ENCODE data around the gene PAPPA2. TPM values are rescaled to one million over a fixed set of nuclear protein-coding genes. Genes with fewer than 3 reads are reported as not detected.
"Not testable (repeated sequence)": the region's sequence is repeated elsewhere in the genome, so short reads cannot be mapped to it uniquely, and the experiment has no call there.

PAPPA2 gene
- total RNA-seq, 2 experiments from 2014 or later, result 0.27 to 0.28 TPM

DNA sequence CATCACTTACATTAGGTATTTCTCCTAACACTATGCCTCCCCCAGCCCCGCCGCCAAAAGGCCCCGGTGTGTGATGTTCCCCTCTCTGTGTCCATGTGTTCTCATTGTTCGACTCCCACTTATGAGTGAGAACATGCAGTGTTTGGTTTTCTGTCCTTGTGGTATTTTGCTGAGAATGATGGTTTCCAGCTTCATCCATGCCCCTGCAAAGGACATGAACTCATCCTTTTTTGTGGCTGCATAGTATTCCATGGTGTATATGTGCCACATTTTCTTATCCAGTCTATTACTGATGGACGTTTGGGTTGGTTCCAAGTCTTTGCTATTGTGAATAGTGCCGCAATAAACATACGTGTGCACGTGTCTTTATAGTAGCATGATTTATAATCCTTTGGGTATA, 293.8 kb downstream of the PAPPA2 start:
- H3K4me1 Mint-ChIP-seq; POLR2A ChIA-PET; H3K4me3 Mint-ChIP-seq; DNase-seq; intact Hi-C loops (cut with DNase I, micrococcal nuclease); H3K9me3 Mint-ChIP-seq (ENCODE audit: low read depth); CTCF ChIA-PET; ATAC-seq; H3K27ac Mint-ChIP-seq; H3K36me3 Mint-ChIP-seq (ENCODE audit: low read depth); H3K27me3 Mint-ChIP-seq: not testable (repeated sequence)

DNA sequence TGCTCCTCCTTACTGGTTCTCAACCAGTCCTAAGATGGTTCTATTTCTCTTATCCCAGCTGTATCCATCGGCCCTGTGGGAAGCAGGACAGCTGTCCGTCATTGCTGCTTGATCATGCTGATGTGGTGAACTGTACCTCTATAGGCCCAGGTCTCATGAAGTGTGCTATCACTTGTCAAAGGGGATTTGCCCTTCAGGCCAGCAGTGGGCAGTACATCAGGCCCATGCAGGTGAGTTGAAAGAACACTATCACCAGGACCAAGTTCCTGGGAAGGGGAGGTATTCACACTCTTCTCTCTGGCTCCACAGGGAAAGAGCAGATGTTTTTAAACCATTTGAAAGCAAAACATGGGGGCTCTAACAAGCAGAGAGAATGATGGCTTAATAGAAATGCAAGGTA, 302.6 kb downstream of the PAPPA2 start:
- no peaks in the 10 kb centered on the region for H3K36me3 Mint-ChIP-seq (ENCODE audit: low read depth)
- H3K4me3 Mint-ChIP-seq, result no peak overlapping the region
- H3K4me1 Mint-ChIP-seq, result no peaks in the 10 kb centered on the region
- H3K9me3 Mint-ChIP-seq (ENCODE audit: low read depth), result no peaks in the 10 kb centered on the region
- ChIA-PET CTCF (no interaction called here), POLR2A (no interaction called here)
- ATAC-seq, result no peak
- no peaks in the 10 kb centered on the region for H3K27me3 Mint-ChIP-seq
- DNase-seq, result no peak
- intact Hi-C loops (cut with DNase I, micrococcal nuclease), result no loop called here
- H3K27ac Mint-ChIP-seq, result no peak overlapping the region

DNA sequence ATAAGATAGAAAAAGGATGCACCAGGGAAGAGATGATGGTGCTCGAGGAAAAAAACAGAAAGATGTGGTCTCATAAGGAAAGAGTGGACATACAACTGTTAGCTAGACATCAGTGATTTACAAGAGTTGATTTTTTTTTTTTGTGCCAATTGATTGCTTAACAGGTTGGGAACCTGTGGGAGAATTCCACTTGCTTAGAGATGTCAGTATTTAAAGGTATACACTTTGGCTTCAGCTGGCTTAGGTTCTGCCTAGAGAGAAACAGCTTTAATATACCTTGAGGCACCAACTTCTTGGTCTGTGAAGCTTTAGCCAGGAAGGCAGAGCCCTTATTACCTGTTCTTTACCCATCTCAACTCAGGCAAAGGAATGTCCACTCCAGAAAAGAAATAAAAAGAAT, 303.8 kb downstream of the PAPPA2 start:
- Mint-ChIP-seq H3K27me3 (no peaks in the 10 kb centered on the region), H3K36me3 (ENCODE audit: low read depth) (no peaks in the 10 kb centered on the region), H3K27ac (no peak overlapping the region), H3K9me3 (ENCODE audit: low read depth) (no peaks in the 10 kb centered on the region), H3K4me1 (no peaks in the 10 kb centered on the region), H3K4me3 (no peak overlapping the region)
- CTCF ChIA-PET, result interaction anchor here (0.5 kb wide), 1 partner anchor 94 kb away, joined by 3 read pairs; no protein-coding TSS in a partner anchor
- intact Hi-C loops (cut with DNase I, micrococcal nuclease), result no loop called here
- ATAC-seq (no peak), DNase-seq (no peak)
- POLR2A ChIA-PET, result no interaction called here

DNA sequence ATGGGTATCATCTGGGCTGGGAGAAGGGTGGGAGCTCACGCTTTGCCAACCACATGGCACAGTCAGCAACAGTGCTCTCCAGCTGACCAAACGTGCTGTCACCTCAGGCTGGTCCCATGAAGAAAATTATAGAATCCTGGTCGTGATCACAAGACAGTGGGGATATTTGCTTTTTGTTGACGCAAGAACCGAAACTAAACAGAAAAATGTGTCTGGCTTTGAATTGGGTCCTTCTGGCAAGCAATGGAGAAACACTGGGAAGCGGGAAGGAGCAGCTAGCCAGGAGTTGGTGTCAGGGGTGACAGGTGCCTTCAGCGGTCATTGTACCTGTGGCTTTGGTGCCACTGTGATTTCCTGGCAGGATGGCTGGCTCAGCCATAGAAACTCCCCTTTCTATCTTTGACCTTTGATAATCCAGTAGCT, 304.8 kb downstream of the PAPPA2 start:
- H3K9me3 Mint-ChIP-seq (ENCODE audit: low read depth), result no peaks in the 10 kb centered on the region
- no peak overlapping the region for H3K27ac Mint-ChIP-seq
- no peaks in the 10 kb centered on the region for H3K27me3 Mint-ChIP-seq
- ATAC-seq (no peak), DNase-seq (no peak)
- no peaks in the 10 kb centered on the region for H3K4me1 Mint-ChIP-seq
- intact Hi-C loops (cut with DNase I, micrococcal nuclease), result no loop called here
- CTCF ChIA-PET, result no interaction called here
- H3K36me3 Mint-ChIP-seq (ENCODE audit: low read depth), result no peaks in the 10 kb centered on the region
- POLR2A ChIA-PET, result no interaction called here
- no peak overlapping the region for H3K4me3 Mint-ChIP-seq

GRCh38 chr1:176768532-176768931, 305.6 kb downstream of the PAPPA2 start:
- no peaks in the 10 kb centered on the region for H3K36me3 Mint-ChIP-seq (ENCODE audit: low read depth)
- no peaks in the 10 kb centered on the region for H3K4me1 Mint-ChIP-seq
- intact Hi-C loops (cut with DNase I, micrococcal nuclease), result no loop called here
- DNase-seq, result no peak
- H3K27ac Mint-ChIP-seq, result no peak overlapping the region
- no peak for ATAC-seq
- POLR2A ChIA-PET, result no interaction called here
- CTCF ChIA-PET, result no interaction called here
- no peaks in the 10 kb centered on the region for H3K27me3 Mint-ChIP-seq
- H3K4me3 Mint-ChIP-seq, result no peak overlapping the region
- H3K9me3 Mint-ChIP-seq (ENCODE audit: low read depth), result no peaks in the 10 kb centered on the region

DNA sequence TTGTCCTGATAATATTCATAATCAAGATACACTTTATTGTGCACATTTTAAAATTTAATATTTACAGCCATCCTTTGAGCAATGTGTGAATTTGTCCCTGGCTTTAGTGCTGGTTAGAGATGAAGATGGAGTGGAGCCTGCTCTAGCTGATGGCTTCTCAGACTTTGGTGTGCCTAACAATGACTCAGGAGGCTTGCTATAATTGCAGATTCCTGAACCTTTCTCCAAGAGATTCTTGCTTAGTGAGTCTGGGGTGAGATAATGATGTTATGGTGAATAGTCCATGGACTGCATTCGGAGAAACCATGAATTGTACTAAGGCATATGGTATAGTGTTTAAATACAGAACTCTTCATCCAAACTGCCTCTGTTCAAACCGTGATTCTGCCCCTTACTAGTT, 307.1 kb downstream of the PAPPA2 start:
- no peaks in the 10 kb centered on the region for H3K9me3 Mint-ChIP-seq (ENCODE audit: low read depth)
- H3K4me1 Mint-ChIP-seq, result no peaks in the 10 kb centered on the region
- H3K4me3 Mint-ChIP-seq, result no peak overlapping the region
- ChIA-PET POLR2A (no interaction called here), CTCF (no interaction called here)
- no peaks in the 10 kb centered on the region for H3K27me3 Mint-ChIP-seq
- ATAC-seq (no peak), DNase-seq (no peak)
- no peak overlapping the region for H3K27ac Mint-ChIP-seq
- intact Hi-C loops (cut with DNase I, micrococcal nuclease), result no loop called here
- no peaks in the 10 kb centered on the region for H3K36me3 Mint-ChIP-seq (ENCODE audit: low read depth)

DNA sequence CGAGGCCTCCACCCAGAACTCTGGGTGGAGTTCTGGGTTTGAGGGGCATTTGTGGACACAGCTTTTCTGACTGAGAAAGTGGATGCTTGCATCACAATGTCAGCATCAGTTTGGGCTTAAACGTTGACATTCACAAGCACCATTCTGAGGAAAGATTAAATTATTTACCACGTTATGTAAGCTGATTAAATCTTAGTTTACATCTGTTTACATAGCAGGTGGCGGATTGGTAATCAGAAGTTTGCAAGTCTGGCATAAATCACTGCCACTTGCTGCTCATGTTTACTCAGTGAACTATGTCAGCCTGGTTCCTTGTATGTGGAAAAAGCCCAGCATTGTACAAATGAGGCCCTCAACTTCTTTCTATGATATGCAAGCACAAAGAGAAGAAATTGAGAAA, 310.1 kb downstream of the PAPPA2 start:
- POLR2A ChIA-PET, result no interaction called here
- no peaks in the 10 kb centered on the region for H3K27me3 Mint-ChIP-seq
- no peak overlapping the region for H3K27ac Mint-ChIP-seq
- H3K4me1 Mint-ChIP-seq, result no peaks in the 10 kb centered on the region
- ATAC-seq (no peak), DNase-seq (no peak)
- no peaks in the 10 kb centered on the region for H3K36me3 Mint-ChIP-seq (ENCODE audit: low read depth)
- H3K9me3 Mint-ChIP-seq (ENCODE audit: low read depth), result no peaks in the 10 kb centered on the region
- intact Hi-C loops (cut with DNase I, micrococcal nuclease), result no loop called here
- CTCF ChIA-PET, result interaction anchor here (0.6 kb wide), 1 partner anchor 1114 kb away, joined by 3 read pairs; no protein-coding TSS in a partner anchor
- no peak overlapping the region for H3K4me3 Mint-ChIP-seq

DNA sequence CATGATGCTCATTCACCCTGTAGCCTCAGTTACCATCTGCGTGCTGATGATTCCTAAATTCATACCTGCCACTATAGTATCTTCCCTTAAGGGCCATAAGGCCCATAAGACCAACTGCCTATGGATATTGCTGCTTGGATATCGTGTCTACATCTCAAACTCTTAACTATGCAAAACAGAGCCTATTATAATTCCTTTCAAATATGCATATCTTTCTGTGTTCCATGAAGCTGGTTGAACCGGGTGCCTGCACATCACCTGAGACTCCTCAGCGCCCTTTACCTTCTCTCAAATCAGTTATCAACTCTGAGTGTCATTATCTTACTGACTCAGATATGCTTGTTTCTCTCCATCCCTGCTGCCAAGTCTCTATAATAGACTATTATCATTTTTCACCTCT, 311.2 kb downstream of the PAPPA2 start:
- H3K9me3 Mint-ChIP-seq (ENCODE audit: low read depth), result no peaks in the 10 kb centered on the region
- no peaks in the 10 kb centered on the region for H3K4me1 Mint-ChIP-seq
- H3K36me3 Mint-ChIP-seq (ENCODE audit: low read depth), result no peaks in the 10 kb centered on the region
- ChIA-PET POLR2A (no interaction called here), CTCF (no interaction called here)
- ATAC-seq (no peak), DNase-seq (no peak)
- intact Hi-C loops (cut with DNase I, micrococcal nuclease), result no loop called here
- H3K27me3 Mint-ChIP-seq, result no peaks in the 10 kb centered on the region
- H3K27ac Mint-ChIP-seq, result no peak overlapping the region
- H3K4me3 Mint-ChIP-seq, result no peak overlapping the region

DNA sequence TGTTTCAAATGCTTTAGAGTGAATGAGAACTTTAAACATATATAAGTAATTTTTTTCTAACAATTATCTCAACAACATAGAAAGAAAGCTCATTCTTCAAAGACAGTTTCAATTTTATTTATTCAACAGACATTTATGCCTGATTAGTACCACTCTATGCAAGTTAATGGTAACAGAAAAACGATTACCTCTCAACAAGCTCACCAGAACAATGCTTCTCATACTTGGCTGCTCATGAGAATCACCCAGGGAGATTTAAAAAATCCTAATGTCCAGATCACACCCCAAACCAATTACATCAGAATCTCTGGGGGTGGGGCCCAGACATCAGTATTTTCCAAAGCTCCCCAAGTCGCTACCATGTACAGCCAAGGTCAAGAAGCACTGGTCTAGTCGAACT, 312.4 kb downstream of the PAPPA2 start:
- CTCF ChIA-PET, result no interaction called here
- no peak for DNase-seq
- Mint-ChIP-seq H3K4me3 (no peak overlapping the region), H3K27me3 (no peaks in the 10 kb centered on the region), H3K4me1 (no peaks in the 10 kb centered on the region), H3K27ac (no peak overlapping the region), H3K36me3 (ENCODE audit: low read depth) (no peaks in the 10 kb centered on the region), H3K9me3 (ENCODE audit: low read depth) (no peaks in the 10 kb centered on the region)
- POLR2A ChIA-PET, result no interaction called here
- intact Hi-C loops (cut with DNase I, micrococcal nuclease), result no loop called here
- no peak for ATAC-seq

DNA sequence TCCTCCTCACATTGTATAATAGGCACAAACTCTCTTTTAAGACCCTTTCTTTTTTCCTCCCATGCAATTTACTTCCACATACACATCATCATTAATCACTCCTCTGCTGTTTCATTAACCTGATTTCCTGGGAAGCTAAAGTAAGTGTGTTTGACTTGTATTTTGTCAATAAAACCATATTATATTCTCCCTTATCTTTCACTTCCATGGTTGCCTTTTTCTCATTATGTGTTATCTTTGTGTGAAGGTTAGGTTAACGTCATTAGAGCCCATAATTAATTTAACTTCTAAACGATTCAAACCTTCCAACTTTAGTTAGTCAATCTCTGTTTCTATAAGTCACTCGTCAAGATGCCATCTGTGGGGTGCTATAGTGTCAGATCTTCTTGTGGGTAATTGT, 313.0 kb downstream of the PAPPA2 start:
- intact Hi-C loops (cut with DNase I, micrococcal nuclease), result no loop called here
- Mint-ChIP-seq H3K9me3 (ENCODE audit: low read depth) (no peaks in the 10 kb centered on the region), H3K27ac (no peak overlapping the region), H3K4me3 (no peak overlapping the region), H3K27me3 (peaks cover 3% of the 10 kb centered on the region), H3K36me3 (ENCODE audit: low read depth) (no peaks in the 10 kb centered on the region), H3K4me1 (no peaks in the 10 kb centered on the region)
- CTCF ChIA-PET, result no interaction called here
- no peak for DNase-seq
- POLR2A ChIA-PET, result no interaction called here
- no peak for ATAC-seq

DNA sequence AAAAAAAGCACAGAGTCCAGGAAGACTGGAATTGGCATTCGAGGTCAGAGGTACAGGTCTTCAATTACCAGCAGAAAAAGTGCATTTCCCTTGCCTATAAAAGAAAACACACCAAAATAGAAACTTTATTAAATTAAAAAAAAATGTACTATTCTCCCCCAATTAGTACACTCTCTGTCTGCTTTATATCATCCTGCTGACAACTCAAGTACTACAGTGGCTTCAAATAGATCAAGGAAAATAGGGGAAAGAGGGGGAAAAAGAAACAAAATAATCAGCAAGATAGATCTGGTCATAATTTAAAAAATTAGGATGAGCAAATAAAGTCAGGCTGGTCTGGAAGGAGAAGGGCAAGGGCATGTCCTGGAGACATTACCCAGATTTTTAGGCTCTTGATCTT, 315.1 kb downstream of the PAPPA2 start:
- DNase-seq (no peak), ATAC-seq (no peak)
- H3K9me3 Mint-ChIP-seq (ENCODE audit: low read depth), result no peaks in the 10 kb centered on the region
- CTCF ChIA-PET, result no interaction called here
- H3K36me3 Mint-ChIP-seq (ENCODE audit: low read depth), result no peaks in the 10 kb centered on the region
- H3K27me3 Mint-ChIP-seq, result peaks cover 3% of the 10 kb centered on the region
- no peak overlapping the region for H3K4me3 Mint-ChIP-seq
- H3K4me1 Mint-ChIP-seq, result no peaks in the 10 kb centered on the region
- intact Hi-C loops (cut with DNase I, micrococcal nuclease), result no loop called here
- H3K27ac Mint-ChIP-seq, result no peak overlapping the region
- POLR2A ChIA-PET, result no interaction called here

GRCh38 chr1:176779992-176780328, 317.0 kb downstream of the PAPPA2 start:
- Mint-ChIP-seq H3K27ac (no peak overlapping the region), H3K4me3 (no peak overlapping the region), H3K27me3 (peaks cover 3% of the 10 kb centered on the region), H3K4me1 (no peaks in the 10 kb centered on the region), H3K36me3 (ENCODE audit: low read depth) (no peaks in the 10 kb centered on the region), H3K9me3 (ENCODE audit: low read depth) (no peaks in the 10 kb centered on the region)
- ChIA-PET CTCF (interaction anchor here (0.6 kb wide), 1 partner anchor 402 kb away, joined by 3 read pairs; no protein-coding TSS in a partner anchor), POLR2A (no interaction called here)
- DNase-seq, result no peak
- intact Hi-C loops (cut with DNase I, micrococcal nuclease), result no loop called here
- ATAC-seq, result no peak

DNA sequence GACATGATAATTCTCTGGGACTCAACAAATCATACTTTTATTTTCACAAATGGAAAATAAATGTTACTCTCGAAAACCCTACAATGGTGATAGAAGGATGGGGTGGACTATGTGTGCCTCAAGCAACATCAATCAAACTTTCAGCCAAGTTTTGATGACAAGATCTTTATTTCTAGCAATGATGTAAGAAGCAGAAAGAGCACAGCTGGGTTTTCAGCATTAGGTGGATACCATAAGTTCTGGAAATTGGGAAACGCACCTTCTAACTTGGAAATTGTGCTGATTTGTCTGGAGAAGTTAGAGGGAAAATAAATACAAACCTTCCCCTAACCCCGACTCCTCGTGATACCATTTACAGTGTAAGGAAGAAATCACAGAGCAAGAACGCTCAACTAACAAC, 320.3 kb downstream of the PAPPA2 start:
- POLR2A ChIA-PET, result no interaction called here
- intact Hi-C loops (cut with DNase I, micrococcal nuclease), result no loop called here
- H3K27me3 Mint-ChIP-seq, result peaks cover 3% of the 10 kb centered on the region
- no peaks in the 10 kb centered on the region for H3K9me3 Mint-ChIP-seq (ENCODE audit: low read depth)
- CTCF ChIA-PET, result no interaction called here
- DNase-seq, result no peak
- no peak overlapping the region for H3K4me3 Mint-ChIP-seq
- H3K4me1 Mint-ChIP-seq, result no peaks in the 10 kb centered on the region
- H3K36me3 Mint-ChIP-seq (ENCODE audit: low read depth), result no peaks in the 10 kb centered on the region
- no peak overlapping the region for H3K27ac Mint-ChIP-seq
- no peak for ATAC-seq
